ENCODE measurements around the gene HSPB2.
"Not testable (repeated sequence)": the region's sequence is repeated elsewhere in the genome, so short reads cannot be mapped to it uniquely, and the experiment has no call there.

Gene HSPB2

GRCh38 chr11:111923351-111923788 is 10.8 kb downstream of the HSPB2 start:
- Mint-ChIP-seq H3K4me3 (no peak overlapping the region), H3K4me1 (peaks cover 19% of the 10 kb centered on the region), H3K36me3 (no peaks in the 10 kb centered on the region), H3K9me3 (no peaks in the 10 kb centered on the region), H3K27ac (no peak overlapping the region)
- no peak for DNase-seq (ENCODE audit: low spot score in 2 of 2)
- ATAC-seq = no peak

- DNase-seq (ENCODE audit: low spot score in 2 of 2) (no peak), ATAC-seq (no peak)
- Mint-ChIP-seq H3K9me3 (no peaks in the 10 kb centered on the region), H3K27ac (peak overlapping the region; percentile 41), H3K36me3 (no peaks in the 10 kb centered on the region), H3K4me1 (peaks cover 19% of the 10 kb centered on the region), H3K4me3 (no peak overlapping the region)
Observed at GRCh38 chr11:111923951-111924350, 11.4 kb downstream of the HSPB2 start.

- H3K4me3 Mint-ChIP-seq = peak overlapping the region; percentile 71
- H3K9me3 Mint-ChIP-seq = no peaks in the 10 kb centered on the region
- no peak for DNase-seq (ENCODE audit: low spot score in 2 of 2)
Observed at GRCh38 chr11:111925953-111926352, 13.4 kb downstream of the HSPB2 start.

GRCh38 chr11:111926505-111927391 is 14.2 kb downstream of the HSPB2 start:
- peak overlapping the region; percentile 71 for H3K4me3 Mint-ChIP-seq
- no peaks in the 10 kb centered on the region for H3K36me3 Mint-ChIP-seq
- ATAC-seq (peak; percentile 94), DNase-seq (ENCODE audit: low spot score in 2 of 2) (peak; percentile 89 to 97)
- no peaks in the 10 kb centered on the region for H3K9me3 Mint-ChIP-seq
- H3K27ac Mint-ChIP-seq = peak overlapping the region; percentile 85
- peaks cover 19% of the 10 kb centered on the region for H3K4me1 Mint-ChIP-seq

More at GRCh38 chr11:111925953-111926352, 13.4 kb downstream of the HSPB2 start:
- no peak for ATAC-seq
- peak overlapping the region; percentile 85 for H3K27ac Mint-ChIP-seq
- no peaks in the 10 kb centered on the region for H3K36me3 Mint-ChIP-seq
- peaks cover 19% of the 10 kb centered on the region for H3K4me1 Mint-ChIP-seq

DNA sequence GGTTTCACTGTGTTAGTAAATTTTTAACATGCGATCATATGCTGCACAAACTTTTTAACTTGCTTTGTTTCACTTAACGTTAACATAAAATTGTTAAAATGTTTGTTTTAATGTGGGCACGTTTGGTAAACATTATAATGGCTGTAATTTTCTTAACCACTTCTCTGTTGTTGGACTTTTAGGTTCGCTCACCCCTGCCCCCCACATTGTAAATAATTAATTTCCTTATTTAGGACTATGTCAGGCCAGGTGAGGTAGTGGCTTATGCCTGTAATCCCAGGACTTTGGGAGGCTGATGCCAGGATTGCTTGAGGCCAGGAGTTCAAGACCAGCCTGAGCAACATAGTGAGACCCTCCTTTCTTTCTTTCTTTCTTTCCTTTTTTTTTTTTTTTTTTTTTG is 17.9 kb downstream of the HSPB2 start:
- DNase-seq (ENCODE audit: low spot score in 2 of 2) = no peak
- peaks cover 26% of the 10 kb centered on the region for H3K4me1 Mint-ChIP-seq
- no peak for ATAC-seq
- no peaks in the 10 kb centered on the region for H3K9me3 Mint-ChIP-seq
- H3K36me3 Mint-ChIP-seq = no peaks in the 10 kb centered on the region
- no peak overlapping the region for H3K4me3 Mint-ChIP-seq
- no peak overlapping the region for H3K27ac Mint-ChIP-seq

DNA sequence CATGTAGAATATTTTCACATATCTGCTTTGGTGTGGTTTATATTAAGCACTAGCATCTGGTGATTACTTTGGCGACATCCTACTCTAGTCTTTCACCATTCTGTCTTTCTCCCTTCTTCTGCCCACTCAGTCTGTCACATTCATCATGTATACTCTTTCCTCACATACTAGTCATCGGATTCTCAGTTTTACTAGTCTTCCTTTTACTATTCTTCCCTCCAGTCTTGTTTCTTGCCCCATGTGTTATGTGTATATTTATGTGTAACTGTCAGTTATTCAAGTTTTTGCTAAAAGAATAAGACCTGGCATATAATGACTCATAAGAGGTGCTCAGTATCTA is 20.0 kb downstream of the HSPB2 start:
- H3K4me1 Mint-ChIP-seq = peaks cover 21% of the 10 kb centered on the region
- H3K27ac Mint-ChIP-seq = no peak overlapping the region
- ATAC-seq (peak; percentile 91), DNase-seq (ENCODE audit: low spot score in 2 of 2) (no peak)
- peaks cover 6% of the 10 kb centered on the region for H3K36me3 Mint-ChIP-seq
- H3K9me3 Mint-ChIP-seq = no peaks in the 10 kb centered on the region
- H3K4me3 Mint-ChIP-seq = peak overlapping the region; percentile 6

DNA sequence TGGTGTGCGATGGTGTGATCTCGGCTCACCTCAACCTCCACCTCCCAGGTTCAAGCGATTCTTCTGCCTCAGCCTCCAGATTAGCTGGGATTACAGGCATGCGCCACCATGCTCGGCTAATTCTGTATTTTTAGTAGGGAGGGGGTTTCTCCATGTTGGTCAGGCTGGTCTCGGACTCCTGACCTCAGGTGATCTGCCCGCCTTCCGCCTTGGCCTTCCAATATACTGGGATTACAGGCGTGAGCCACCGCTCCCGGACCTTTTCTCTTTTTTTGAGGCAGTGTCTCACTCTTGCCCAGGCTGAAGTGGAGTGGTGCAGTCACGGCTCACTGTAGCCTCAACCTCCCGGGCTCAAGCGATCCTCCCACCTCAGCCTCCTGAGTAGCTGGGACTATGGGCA is 20.6 kb downstream of the HSPB2 start:
- H3K9me3 Mint-ChIP-seq; H3K4me3 Mint-ChIP-seq; H3K36me3 Mint-ChIP-seq; DNase-seq (ENCODE audit: low spot score in 2 of 2); ATAC-seq; H3K27ac Mint-ChIP-seq: not testable (repeated sequence)
- peaks cover 26% of the 10 kb centered on the region for H3K4me1 Mint-ChIP-seq

DNA sequence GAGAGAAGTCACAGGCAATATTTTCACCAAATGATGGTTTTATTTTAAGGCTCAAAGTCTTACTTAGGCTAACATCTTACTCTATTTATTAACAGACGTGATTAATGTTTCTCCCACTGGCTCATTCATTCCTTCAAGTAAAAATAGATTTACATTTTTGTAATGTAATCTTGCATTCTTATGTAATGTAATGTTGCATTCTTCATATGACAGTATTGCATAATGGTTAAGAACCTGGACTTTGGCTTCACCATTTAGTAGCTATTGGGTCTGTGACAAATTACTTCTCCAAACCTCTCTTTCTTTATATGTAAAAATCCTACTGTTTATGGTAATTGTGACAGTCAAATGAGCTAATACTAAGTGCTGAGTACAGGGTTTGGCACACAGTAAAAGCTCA is 21.3 kb downstream of the HSPB2 start:
- ATAC-seq (no peak), DNase-seq (ENCODE audit: low spot score in 2 of 2) (no peak)
- Mint-ChIP-seq H3K36me3 (peaks cover 13% of the 10 kb centered on the region), H3K27ac (no peak overlapping the region), H3K4me1 (peaks cover 33% of the 10 kb centered on the region), H3K9me3 (no peaks in the 10 kb centered on the region), H3K4me3 (no peak overlapping the region)

DNA sequence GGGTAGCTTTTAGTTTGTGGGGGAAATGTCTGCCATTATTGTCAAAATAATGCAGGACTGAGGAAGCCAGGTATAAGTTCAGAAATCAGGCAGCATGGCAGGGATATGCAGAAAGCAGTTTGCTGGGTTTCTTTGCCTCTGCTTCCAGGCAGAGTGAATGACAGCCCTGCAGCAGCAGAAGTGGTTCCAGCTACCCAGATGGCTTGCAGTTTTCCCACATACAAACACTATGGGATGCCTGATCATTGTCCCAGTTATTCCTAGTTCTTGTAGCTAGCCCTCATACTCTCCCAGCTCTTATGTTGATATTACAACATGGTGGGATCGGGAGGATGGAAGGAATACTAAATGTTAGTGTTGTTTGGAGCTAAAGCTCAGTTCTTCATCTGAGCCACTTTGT is 21.8 kb downstream of the HSPB2 start:
- no peak for DNase-seq (ENCODE audit: low spot score in 2 of 2)
- Mint-ChIP-seq H3K36me3 (peaks cover 13% of the 10 kb centered on the region), H3K4me3 (no peak overlapping the region), H3K9me3 (no peaks in the 10 kb centered on the region), H3K27ac (no peak overlapping the region), H3K4me1 (peaks cover 37% of the 10 kb centered on the region)
- ATAC-seq = no peak

GRCh38 chr11:111935317-111936039 is 22.9 kb downstream of the HSPB2 start:
- peaks cover 13% of the 10 kb centered on the region for H3K36me3 Mint-ChIP-seq
- H3K27ac Mint-ChIP-seq = peak overlapping the region; percentile 84
- DNase-seq (ENCODE audit: low spot score in 2 of 2) (no peak), ATAC-seq (peak; percentile 12)
- peak overlapping the region; percentile 82 for H3K4me3 Mint-ChIP-seq
- no peaks in the 10 kb centered on the region for H3K9me3 Mint-ChIP-seq
- H3K4me1 Mint-ChIP-seq = peaks cover 45% of the 10 kb centered on the region

- ATAC-seq (no peak), DNase-seq (ENCODE audit: low spot score in 2 of 2) (no peak)
- peak overlapping the region; percentile 82 for H3K4me3 Mint-ChIP-seq
- H3K9me3 Mint-ChIP-seq = no peaks in the 10 kb centered on the region
- peaks cover 13% of the 10 kb centered on the region for H3K36me3 Mint-ChIP-seq
- peaks cover 51% of the 10 kb centered on the region for H3K4me1 Mint-ChIP-seq
- peak overlapping the region; percentile 84 for H3K27ac Mint-ChIP-seq
Observed at GRCh38 chr11:111936040-111936540, 23.6 kb downstream of the HSPB2 start.

GRCh38 chr11:111937461-111937769 is 24.9 kb downstream of the HSPB2 start:
- DNase-seq (ENCODE audit: low spot score in 2 of 2) = peak in 1 of 2 donors; percentile 71
- ATAC-seq = no peak
- Mint-ChIP-seq H3K4me1 (peaks cover 52% of the 10 kb centered on the region), H3K27ac (peak overlapping the region; percentile 84), H3K4me3 (peak overlapping the region; percentile 82), H3K36me3 (peaks cover 14% of the 10 kb centered on the region), H3K9me3 (no peaks in the 10 kb centered on the region)

- peaks cover 52% of the 10 kb centered on the region for H3K4me1 Mint-ChIP-seq
- peaks cover 18% of the 10 kb centered on the region for H3K36me3 Mint-ChIP-seq
- H3K4me3 Mint-ChIP-seq = peak overlapping the region; percentile 82
- no peak for DNase-seq (ENCODE audit: low spot score in 2 of 2)
- ATAC-seq = no peak
- H3K27ac Mint-ChIP-seq = peak overlapping the region; percentile 84
- H3K9me3 Mint-ChIP-seq = no peaks in the 10 kb centered on the region
Observed at GRCh38 chr11:111937844-111938243, 25.3 kb downstream of the HSPB2 start.

DNA sequence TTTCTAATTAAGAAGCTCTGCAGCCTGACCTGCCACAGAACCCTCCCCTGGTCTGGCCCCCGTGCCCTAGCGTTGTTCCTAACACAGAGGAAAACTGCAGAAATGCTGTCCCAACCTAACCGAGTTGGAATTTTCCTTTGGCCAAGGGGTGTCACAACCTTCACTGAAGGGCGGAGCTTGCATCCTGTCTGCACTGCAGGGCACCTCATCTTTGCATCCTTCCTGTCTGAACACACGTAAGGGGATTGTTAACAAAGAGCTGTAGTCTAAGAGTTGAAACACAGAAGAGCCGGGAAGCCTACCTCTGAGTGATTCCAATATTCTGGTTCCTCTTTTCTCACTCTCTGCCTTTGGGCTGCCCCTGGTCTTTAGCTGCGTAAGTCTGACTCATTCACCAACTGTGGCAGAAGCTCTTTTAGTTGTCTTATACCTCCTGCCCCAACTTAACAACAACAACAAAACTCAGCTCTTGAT is 26.2 kb downstream of the HSPB2 start:
- peak overlapping the region; percentile 82 for H3K4me3 Mint-ChIP-seq
- H3K4me1 Mint-ChIP-seq = peaks cover 52% of the 10 kb centered on the region
- no peaks in the 10 kb centered on the region for H3K9me3 Mint-ChIP-seq
- peak; percentile 88 for ATAC-seq
- peaks cover 27% of the 10 kb centered on the region for H3K36me3 Mint-ChIP-seq
- H3K27ac Mint-ChIP-seq = peak overlapping the region; percentile 84
- DNase-seq (ENCODE audit: low spot score in 2 of 2) = peak in 1 of 2 donors; percentile 73

DNA sequence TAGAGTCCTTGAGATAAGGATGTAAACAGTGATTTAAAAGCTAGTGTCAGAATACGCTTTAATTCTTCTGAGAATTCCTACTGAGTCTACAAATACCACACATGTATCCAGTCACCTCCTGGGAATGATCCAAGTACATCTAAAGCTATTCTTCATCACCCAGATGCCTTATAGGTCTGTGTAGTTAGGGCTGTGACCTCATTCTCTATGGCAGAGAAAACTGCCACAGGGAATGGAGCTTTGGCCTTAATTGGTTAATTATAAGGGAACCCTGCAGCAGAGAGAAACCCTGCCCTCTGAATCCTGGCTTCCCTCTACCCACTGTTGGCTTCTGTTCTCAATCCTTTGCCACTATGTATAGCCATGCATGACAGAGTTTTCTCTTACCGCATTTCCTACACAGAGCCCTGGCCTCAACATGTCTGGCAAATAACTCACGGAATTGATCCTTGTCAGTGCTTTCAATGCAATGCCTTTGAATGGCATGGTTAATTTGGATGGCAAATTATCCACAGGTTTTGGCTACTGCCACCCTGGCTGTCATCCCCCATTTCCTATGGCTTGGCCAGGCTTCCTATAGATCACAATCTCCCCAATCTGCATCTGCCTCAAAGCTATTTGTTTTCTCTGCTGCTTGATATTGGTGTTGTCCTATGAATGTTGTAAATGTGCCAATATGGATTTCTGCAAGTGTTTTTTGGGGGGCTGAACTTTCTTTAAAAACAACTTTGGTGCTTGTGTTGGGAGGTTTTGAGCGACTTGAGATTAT is 27.5 kb downstream of the HSPB2 start:
- H3K4me1 Mint-ChIP-seq = peaks cover 62% of the 10 kb centered on the region
- no peak for ATAC-seq
- DNase-seq (ENCODE audit: low spot score in 2 of 2) = no peak
- peak overlapping the region; percentile 82 for H3K4me3 Mint-ChIP-seq
- no peaks in the 10 kb centered on the region for H3K9me3 Mint-ChIP-seq
- H3K27ac Mint-ChIP-seq = peak overlapping the region; percentile 84
- peaks cover 39% of the 10 kb centered on the region for H3K36me3 Mint-ChIP-seq

Data from stimulated activated effector memory CD8-positive, alpha-beta T cell treated with anti-CD3 and anti-CD28 coated beads, Interleukin-12 subunit alpha, Interleukin-12 subunit beta, amount 100 ng/mL, for 72 hours (primary cell).